Right lobe of liver (tissue), 6 donors: ENCODE measurements around the gene LSM2. TPM values are rescaled to one million over a fixed set of nuclear protein-coding genes. Genes with fewer than 3 reads are reported as not detected.

Experiments
- ATAC-seq, 4 donors: fragments of 200-7000 bp; cut with Tn5 transposase; one replicate each; pipeline ENCODE4 v1.9.1; 2020; ENCODE audit warnings: mild to moderate bottlenecking in 4 of 4, moderate library complexity in 4 of 4
- DNase-seq, 3 donors: peaks; one replicate each; pipeline ENCODE4 v3.0.0-alpha.2; 2020
- H3K27ac ChIP-seq, 3 donors: fragments of 200-600 bp; one replicate each; pipeline ENCODE4 v1.8.0; 2022
- H3K27me3 ChIP-seq, 2 donors: fragments of 200-600 bp; one replicate each; pipeline ENCODE4 v1.8.0; 2022
- H3K36me3 ChIP-seq, 4 donors: fragments of 200-600 bp; sonication (generic) in 1 of 4; one replicate each; pipeline versions ENCODE4 v1.5.1 to v1.8.0; 2017 to 2022; ENCODE audit warnings: control low read depth in 1 of 4
- H3K4me1 ChIP-seq, 4 donors: fragments of 200-600 bp; sonication (generic) in 1 of 4; one replicate each; pipeline versions ENCODE4 v1.5.1 to v1.8.0; 2017 to 2022; ENCODE audit warnings: control low read depth in 1 of 4
- H3K4me3 ChIP-seq, 3 donors: fragments of 200-600 bp; one replicate each; pipeline ENCODE4 v1.8.0; 2022
- H3K9me3 ChIP-seq, 4 donors: fragments of 200-600 bp; sonication (generic) in 1 of 4; one replicate each; pipeline versions ENCODE4 v1.5.1 to v1.8.0; 2017 to 2022; ENCODE audit warnings: control low read depth in 1 of 4
- POLR2A ChIP-seq: fragments of 450-650 bp; IDR thresholded peaks from one replicate; pipeline ENCODE4 v1.6.1; 2017; ENCODE audit warnings: antibody characterized with exemption, mild to moderate bottlenecking
- WGBS: methylation state at CpG from one replicate; pipeline ENCODE4 v1.1.6; 2018; ENCODE audit warnings: low coverage, low lambda C conversion rate; ENCODE audit not compliant: insufficient coverage; ENCODE audit errors: missing lambda C conversion rate; 5-methylcytosine and 5-hydroxymethylcytosine counted together
- intact Hi-C, 2 donors: fragments of 100-400 bp; cut with DNase I; formaldehyde crosslinking; loops; one replicate each; pipeline versions ENCODE4 v1.11.2 to v1.14.1; 2022
- total RNA-seq, 6 experiments: library from RNA; depleted of rRNA in 2 of 6; stranded (reverse); fragments of >200 nt in 2 of 6; fragmentation: NEBNext Ultra II Directional in 3 of 6; extraction: Animal tissue kit (Norgen Biotek cat#: 25700) in 3 of 6; gene quantifications; one replicate each; pipeline versions ENCODE4 v1.1.0 to v1.2.4, GENCODE V29; 2016 to 2023
- TF ChIP-seq, protein P1 (sequence below), 4 donors: fragments of 200-600 bp in 3 of 4; fragments of 450-650 bp in 1 of 4; IDR thresholded peaks; one replicate each; pipeline versions ENCODE4 v1.5.1 to v1.8.0; 2016 to 2022; ENCODE audit warnings: antibody characterized with exemption in 4 of 4, mild to moderate bottlenecking in 2 of 4
- donor health status: DM: no; HTN: yes; CAD: no.
- donor health status: DM: no; HTN: no; CAD: no.
- donor health status: DM: no; HTN: no; CAD: no.
- donor health status: DM: no; HTN: yes; CAD: no.
- donor health status: DM: no; HTN: yes; CAD: no.

Gene LSM2
- total RNA-seq, 6 experiments from 2014 or later: 11.0 to 26.1 (median 11.6) TPM

GRCh38 chr6:31797588-31797987 is 9.2 kb downstream of the LSM2 start:
- WGBS: 71% methylated on average over 5 of the region's 5 CpGs
- peak overlapping the region in 2 of 3 donors; percentile 4 to 33 for H3K27ac ChIP-seq
- peaks cover 0 to 12% (median 4%) of the 10 kb centered on the region in 4 donors for H3K4me1 ChIP-seq

GRCh38 chr6:31796993-31797385 is 9.8 kb downstream of the LSM2 start:
- 94% methylated on average over 2 of the region's 2 CpGs for WGBS
- no peak for TF ChIP-seq POLR2A
- TF ChIP-seq, protein P1, sequence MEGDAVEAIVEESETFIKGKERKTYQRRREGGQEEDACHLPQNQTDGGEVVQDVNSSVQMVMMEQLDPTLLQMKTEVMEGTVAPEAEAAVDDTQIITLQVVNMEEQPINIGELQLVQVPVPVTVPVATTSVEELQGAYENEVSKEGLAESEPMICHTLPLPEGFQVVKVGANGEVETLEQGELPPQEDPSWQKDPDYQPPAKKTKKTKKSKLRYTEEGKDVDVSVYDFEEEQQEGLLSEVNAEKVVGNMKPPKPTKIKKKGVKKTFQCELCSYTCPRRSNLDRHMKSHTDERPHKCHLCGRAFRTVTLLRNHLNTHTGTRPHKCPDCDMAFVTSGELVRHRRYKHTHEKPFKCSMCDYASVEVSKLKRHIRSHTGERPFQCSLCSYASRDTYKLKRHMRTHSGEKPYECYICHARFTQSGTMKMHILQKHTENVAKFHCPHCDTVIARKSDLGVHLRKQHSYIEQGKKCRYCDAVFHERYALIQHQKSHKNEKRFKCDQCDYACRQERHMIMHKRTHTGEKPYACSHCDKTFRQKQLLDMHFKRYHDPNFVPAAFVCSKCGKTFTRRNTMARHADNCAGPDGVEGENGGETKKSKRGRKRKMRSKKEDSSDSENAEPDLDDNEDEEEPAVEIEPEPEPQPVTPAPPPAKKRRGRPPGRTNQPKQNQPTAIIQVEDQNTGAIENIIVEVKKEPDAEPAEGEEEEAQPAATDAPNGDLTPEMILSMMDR (IDR thresholded peaks at IDR 0.05): no peak
- H3K27ac ChIP-seq: no peak overlapping the region
- H3K27me3 ChIP-seq: no peaks in the 10 kb centered on the region
- H3K4me3 ChIP-seq: no peak overlapping the region
- no peaks in the 10 kb centered on the region for H3K36me3 ChIP-seq
- intact Hi-C loops: no loop called here
- H3K4me1 ChIP-seq: peaks cover 0 to 12% (median 4%) of the 10 kb centered on the region in 4 donors
- ATAC-seq: no peak
- H3K9me3 ChIP-seq: no peaks in the 10 kb centered on the region
- DNase-seq: no peak

More at GRCh38 chr6:31797588-31797987, 9.2 kb downstream of the LSM2 start:
- no peak overlapping the region for H3K4me3 ChIP-seq
- no peak for ATAC-seq
- no peak for TF ChIP-seq POLR2A
- TF ChIP-seq, protein P1 (IDR thresholded peaks at IDR 0.05): no peak
- DNase-seq: no peak
- H3K27me3 ChIP-seq: no peaks in the 10 kb centered on the region
- H3K36me3 ChIP-seq: no peaks in the 10 kb centered on the region
- intact Hi-C loops: no loop called here
- no peaks in the 10 kb centered on the region for H3K9me3 ChIP-seq

GRCh38 chr6:31795616-31796298 is 11.0 kb downstream of the LSM2 start, which contains the start of gene VARS1:
Gene VARS1, minus strand, starts transcription at chr6:31795752. Its CDS starts 535 bp downstream, at chr6:31795217.
- intact Hi-C loops: no loop called here
- H3K27ac ChIP-seq: peak within 1 kb of the TSS; percentile 92 to 99 (median 94)
- WGBS: 0% methylated on average over 11 of the region's 75 CpGs
- DNase-seq (peak; percentile 96 to 97 (median 96)), ATAC-seq (peak; percentile 96 to 98 (median 97))
- no peaks in the 10 kb centered on the region for H3K9me3 ChIP-seq
- no peaks in the 10 kb centered on the region for H3K36me3 ChIP-seq
- no peaks in the 10 kb centered on the region for H3K27me3 ChIP-seq
- TF ChIP-seq POLR2A: peak; percentile 79
- TF ChIP-seq, protein P1 (IDR thresholded peaks at IDR 0.05): peak; percentile 82 to 96 (median 87)
- H3K4me1 ChIP-seq: peaks cover 0 to 16% (median 4%) of the 10 kb centered on the region in 4 donors
- peak within 1 kb of the TSS; percentile 80 to 97 (median 90) for H3K4me3 ChIP-seq

DNA sequence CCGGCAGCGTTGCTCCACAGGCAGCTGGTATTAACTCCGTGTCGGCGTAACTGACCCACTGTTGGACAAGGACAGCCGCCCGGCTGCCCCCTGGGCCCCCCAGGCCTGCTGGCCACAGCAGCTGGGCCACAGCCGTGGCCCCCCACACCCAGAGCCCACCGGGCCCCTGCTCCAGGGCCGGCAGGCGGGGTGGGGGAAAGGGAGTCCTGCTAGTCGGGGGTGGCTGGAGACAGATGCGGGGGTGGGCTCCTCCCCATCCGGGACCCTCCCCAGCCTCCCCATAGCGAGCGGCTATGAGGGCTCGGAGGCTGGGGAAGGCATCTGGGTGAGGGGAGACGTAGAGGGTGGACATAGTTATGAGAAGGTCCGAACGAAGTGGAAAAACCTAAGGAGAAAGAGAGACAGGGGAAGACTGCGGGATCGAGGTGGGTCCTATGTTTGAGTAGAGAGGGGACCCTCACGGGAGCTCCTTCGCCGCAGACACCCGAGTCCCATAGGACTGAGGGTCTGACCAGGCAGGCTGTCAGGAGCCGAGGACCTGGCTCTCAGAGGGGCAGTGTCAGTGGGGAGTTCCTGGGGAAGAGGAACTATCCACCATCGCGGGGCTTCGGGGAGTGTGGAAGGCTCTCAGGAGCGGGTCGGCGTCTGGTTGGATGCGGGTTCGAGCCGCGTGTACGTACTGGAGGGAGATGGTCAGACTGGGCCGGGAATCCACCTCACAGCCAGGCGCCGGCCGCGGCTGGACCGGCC is 11.7 kb downstream of the LSM2 start:
- Histone ChIP-seq H3K4me1 (peaks cover 0 to 17% (median 4%) of the 10 kb centered on the region in 4 donors), H3K27me3 (no peaks in the 10 kb centered on the region), H3K36me3 (no peaks in the 10 kb centered on the region), H3K27ac (peak overlapping the region; percentile 92 to 99 (median 94)), H3K4me3 (peak overlapping the region; percentile 80 to 97 (median 90)), H3K9me3 (no peaks in the 10 kb centered on the region)
- peak in 2 of 3 donors; percentile 44 to 52 for DNase-seq
- intact Hi-C loops: no loop called here
- TF ChIP-seq POLR2A: no peak
- TF ChIP-seq, protein P1 (IDR thresholded peaks at IDR 0.05): no peak
- 3% methylated on average over 27 of the region's 44 CpGs for WGBS
- peak in 3 of 4 donors; percentile 2 to 8 (median 2) for ATAC-seq
